Activated CD4-positive, alpha-beta T cell treated with anti-CD3 and anti-CD28 coated beads, Interleukin-2, amount 50 U/mL, for 1 hour (primary cell): Measurements from ENCODE around the gene ZDHHC15.
A peak's percentile ranks its signal among the peaks of the same experiment; 100 is the strongest.
"Not testable (repeated sequence)": the region's sequence is repeated elsewhere in the genome, so short reads cannot be mapped to it uniquely, and the experiment has no call there.

Experiments
- DNase-seq: peaks from one replicate; pipeline ENCODE4 v3.0.0-alpha.2; 2020

ZDHHC15 gene, protein sequence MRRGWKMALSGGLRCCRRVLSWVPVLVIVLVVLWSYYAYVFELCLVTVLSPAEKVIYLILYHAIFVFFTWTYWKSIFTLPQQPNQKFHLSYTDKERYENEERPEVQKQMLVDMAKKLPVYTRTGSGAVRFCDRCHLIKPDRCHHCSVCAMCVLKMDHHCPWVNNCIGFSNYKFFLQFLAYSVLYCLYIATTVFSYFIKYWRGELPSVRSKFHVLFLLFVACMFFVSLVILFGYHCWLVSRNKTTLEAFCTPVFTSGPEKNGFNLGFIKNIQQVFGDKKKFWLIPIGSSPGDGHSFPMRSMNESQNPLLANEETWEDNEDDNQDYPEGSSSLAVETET

DNA sequence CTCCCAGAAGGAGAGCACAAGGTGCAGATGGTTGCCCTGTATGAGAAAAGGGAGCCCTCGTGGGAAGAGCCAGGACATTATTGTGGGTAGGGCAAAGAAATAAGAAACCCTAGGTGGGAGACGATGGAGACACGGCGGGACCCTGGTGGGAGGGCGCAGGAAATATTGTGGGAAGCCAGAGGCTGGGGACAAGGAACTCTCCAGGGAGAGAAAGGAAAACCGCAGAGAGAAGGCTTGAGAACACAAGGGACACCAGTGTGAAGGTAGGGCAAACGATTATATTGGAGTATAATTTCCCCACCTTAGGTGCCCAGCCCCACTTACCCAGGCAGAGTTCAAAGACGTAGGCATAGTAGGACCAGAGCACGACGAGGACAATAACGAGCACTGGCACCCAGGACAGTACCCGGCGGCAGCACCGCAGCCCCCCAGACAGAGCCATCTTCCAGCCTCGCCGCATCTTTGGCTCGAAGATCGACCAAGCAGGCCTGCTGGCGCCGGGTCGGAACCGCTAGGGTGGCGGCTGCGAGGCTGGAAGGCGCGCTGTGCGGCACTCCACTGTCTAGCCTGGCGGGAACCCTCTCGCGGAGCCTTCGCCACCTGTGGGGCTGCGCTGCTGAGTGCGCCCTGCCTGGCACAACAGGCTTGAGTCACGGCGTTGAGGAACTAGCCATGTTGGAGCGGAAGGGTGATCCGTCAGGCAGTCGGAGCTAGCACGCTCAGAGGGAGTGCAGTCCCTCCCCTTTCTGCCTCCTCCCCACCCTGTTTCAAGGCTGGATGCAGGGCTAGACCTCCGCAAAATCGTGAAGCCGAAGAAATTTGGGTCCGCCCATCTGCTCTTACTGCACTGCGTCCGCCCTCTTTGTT is at the start of gene ZDHHC15:
ZDHHC15 (minus strand) TSS at position 473 of the 867 bp plus-strand sequence; CDS start at position 460, 13 bp downstream.
- DNase-seq: peak; percentile 45

- not testable (repeated sequence) for DNase-seq
Measured at GRCh38 chrX:75560544-75560943, 37.7 kb upstream of the ZDHHC15 start.

GRCh38 chrX:75547783-75548182 is 24.9 kb upstream of the ZDHHC15 start:
- DNase-seq: no peak

DNA sequence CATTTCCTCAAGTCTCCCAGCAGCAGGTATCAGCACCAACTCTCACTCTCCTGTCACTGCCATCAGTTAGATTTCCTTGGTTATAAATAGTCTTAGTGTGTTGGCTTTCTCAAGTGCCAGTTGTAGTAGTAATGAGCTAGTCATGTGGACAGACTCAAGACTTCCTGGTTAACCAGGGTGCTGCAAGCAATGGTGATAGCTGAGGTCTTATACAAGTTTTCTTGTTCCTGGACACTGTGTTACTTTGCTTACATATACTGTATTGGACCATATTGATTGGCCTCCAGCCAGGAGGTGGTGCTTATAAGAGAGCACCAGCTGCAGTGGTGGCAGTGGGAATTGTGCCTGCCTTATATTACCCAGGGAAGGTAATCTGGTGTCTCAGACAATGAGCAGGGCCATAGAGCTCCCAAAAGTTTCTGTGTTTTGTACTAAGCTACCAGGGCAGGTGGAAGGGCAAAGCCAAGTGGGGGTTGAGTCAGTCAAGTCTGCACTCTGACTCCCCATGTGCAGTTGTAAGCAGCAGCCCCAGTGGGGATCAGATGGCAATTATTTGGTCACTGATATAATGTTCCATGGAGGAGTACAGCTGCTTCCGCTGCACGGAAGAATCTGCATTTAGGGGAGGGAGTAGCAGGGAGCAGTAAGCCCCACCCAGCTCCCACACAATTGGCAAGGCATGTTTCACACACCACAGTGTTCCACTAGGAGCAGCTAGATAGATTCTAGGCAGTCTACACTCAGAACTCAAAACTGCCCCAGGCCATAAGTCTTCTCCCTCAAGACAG is 24.1 kb upstream of the ZDHHC15 start:
- DNase-seq: no peak

GRCh38 chrX:75544786-75545185 is 21.9 kb upstream of the ZDHHC15 start:
- DNase-seq: no peak

DNA sequence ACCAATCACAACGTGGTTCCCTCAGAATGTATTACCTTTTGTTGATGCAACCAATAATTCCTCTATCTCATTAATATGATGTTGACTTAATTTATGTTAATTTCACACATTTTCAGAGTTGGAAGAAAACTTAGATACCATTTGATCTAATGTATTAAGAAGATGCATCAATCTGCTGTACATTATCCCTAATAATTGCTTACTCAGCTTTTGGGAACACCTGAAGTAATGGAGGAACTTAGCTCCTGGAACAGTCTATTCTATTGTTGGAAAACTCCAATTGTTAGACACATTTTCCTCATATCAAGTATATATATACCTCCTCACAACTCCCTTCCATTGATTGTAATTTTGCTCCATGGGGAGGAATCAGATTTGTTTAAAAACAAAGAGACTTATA is 38.9 kb downstream of the ZDHHC15 start:
- DNase-seq: no peak

DNA sequence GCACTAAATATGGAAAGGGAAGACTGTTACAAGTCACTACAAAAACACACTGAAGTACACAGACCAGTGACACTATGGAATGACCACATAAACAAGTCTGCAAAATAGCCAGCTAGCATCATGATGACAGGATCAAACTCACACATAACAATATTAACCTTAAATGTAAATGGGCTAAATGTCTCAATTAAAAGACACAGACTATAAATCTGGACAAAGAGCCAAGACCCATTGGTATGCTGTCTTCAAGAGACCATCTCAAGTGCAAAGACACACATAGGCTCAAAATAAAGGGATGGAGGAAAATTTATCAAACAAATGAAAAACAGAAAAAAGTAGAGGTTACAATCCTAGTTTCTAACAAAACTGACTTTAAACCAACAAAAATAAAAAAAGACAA is 61.1 kb downstream of the ZDHHC15 start:
- DNase-seq: not testable (repeated sequence)

GRCh38 chrX:75421688-75422230 is 101.1 kb downstream of the ZDHHC15 start:
- DNase-seq: no peak

DNA sequence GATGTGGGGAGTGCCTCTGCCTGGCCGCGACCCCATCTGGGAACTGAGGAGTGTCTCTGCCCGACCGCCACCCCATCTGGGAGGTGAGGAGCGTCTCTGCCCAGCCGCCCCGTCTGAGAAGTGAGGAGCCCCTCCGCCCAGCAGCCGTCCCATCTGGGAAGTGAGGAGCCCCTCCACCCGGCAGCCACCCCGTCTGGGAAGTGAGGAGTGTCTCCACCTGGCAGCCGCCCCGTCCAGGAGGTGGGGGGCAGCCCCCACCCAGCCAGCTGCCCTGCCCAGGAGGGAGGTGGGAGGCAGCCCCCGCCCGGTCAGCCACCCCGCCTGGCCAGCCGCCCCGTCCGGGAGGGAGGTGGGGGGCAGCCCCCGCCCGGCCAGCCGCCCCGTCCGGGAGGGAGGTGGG is 115.7 kb downstream of the ZDHHC15 start:
- not testable (repeated sequence) for DNase-seq

- DNase-seq: no peak
Measured at GRCh38 chrX:75390470-75390869, 132.4 kb downstream of the ZDHHC15 start.

DNA sequence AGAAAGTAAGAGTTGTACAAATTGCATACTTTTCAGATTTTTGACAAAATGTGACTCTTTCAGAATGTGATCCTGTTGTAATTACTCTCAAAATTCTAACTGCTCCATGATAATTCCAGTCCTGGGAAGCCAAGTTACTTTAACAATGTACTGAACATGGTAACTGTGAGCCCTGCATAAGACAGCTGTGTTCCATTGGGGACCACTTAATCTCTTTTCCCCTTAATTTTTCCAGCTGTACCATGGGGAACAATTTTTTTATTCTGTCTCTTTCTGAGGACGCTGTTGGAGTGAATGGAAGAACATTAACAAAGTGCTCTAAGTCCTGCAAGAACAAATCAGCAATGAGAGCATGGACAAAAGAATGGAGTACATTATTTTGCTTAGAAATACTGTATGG is 153.1 kb downstream of the ZDHHC15 start:
- DNase-seq: no peak

DNA sequence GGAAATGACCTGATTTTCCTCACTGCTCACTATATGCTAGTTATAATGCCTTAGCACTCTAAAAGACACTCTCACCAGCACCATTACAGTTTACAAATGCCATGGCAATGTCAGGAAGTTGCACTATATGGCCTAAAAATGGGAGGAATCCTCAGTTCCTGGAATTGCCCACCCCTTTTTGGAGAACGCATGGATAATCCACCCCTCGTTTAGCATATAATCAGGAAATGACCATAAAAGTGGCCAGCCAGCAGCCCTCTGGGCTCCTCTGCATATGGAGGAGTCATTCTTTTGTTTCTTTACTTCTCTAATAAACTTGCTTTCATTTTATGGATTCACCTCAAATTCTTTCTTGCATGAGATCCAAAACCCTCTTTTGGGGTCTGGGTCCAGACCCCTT is 156.0 kb downstream of the ZDHHC15 start:
- no peak for DNase-seq

- no peak for DNase-seq
Measured at GRCh38 chrX:75365243-75365975, 157.4 kb downstream of the ZDHHC15 start.

GRCh38 chrX:75361788-75362187 is 161.0 kb downstream of the ZDHHC15 start:
- DNase-seq: no peak

DNA sequence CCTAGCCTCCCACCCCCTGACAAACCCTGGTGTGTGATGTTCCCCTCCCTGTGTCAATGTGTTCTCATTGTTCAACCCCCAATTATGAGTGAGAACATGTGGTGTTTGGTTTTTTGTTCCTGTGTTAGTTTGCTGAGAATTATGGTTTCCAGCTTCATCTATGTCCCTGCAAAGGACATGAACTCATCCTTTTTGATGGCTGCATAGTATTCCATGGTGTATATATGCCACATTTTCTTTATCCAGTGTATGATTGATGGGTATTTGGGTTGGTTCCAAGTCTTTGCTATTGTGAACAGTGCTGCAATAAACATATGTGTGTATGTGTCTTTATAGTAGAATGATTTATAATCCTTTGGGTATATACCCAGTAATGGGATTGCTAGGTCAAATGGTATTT is 174.2 kb downstream of the ZDHHC15 start:
- DNase-seq: not testable (repeated sequence)

DNA sequence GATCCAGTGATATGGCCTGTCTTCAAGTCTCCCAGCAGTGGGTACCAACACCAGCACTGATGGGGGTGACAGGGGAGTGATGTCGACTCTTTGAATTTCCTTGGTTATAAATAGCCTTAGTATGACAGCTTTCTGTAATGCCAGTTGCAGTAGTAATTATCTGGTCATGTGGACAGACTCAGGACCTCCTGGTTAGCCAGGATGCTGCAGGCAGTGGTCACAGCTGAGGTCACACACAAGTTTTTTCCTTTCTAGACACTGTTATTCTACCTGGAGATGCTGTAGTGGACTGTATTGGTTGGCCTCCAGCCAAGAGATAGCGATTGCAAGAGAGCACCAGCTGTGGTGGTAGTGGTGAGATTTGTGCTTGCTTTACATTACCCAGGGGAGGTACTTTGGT is 185.3 kb downstream of the ZDHHC15 start:
- DNase-seq: no peak

DNA sequence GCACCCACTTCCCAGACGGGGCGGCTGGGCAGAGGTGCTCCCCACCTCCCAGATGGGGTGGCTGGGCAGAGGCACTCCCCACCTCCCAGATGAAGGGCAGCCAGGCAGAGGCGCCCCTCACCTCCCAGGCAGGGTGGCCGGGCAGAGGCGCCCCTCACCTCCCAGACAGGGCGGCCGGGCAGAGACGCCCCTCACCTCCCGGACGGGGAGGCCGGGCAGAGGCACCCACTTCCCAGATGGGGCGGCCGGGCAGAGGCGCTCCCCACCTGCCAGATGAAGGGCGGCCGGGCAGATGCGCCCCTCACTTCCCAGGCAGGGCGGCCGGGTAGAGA is 187.7 kb downstream of the ZDHHC15 start:
- DNase-seq: no peak

DNA sequence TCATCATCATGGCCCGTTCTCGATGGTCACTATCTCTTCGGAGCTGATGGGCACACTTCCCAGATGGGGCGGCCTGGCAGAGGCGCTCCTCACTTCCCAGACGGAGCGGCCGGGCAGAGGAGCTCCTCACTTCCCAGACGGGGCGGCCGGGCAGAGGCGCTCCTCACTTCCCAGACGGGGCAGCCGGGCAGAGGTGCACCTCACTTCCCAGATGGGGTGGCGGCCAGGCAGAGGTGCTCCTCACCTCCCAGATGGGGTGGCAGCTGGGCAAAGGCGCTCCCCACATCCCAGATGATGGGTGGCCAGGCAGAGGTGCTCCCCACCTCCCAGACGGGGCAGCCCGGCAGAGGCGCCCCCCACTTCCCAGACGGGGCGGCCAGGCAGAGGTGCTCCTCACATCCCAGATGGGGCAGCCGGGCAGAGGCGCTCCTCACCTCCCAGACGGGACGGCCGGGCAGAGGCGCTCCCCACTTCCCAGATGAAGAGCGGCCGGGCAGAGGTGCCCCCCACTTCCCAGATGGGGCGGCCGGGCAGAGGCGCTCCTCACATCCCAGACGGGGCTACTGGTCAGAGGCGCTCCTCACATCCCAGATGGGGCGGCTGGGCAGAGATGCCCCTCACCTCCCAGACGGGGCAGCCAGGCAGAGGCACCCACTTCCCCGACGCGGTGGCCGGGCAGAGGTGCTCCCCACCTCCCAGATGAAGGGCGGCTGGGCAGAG is 188.3 kb downstream of the ZDHHC15 start:
- not testable (repeated sequence) for DNase-seq

GRCh38 chrX:75327607-75328006 is 195.2 kb downstream of the ZDHHC15 start:
- DNase-seq: no peak
